Measurements from ENCODE around the gene CPNE5.

- no peak for TF ChIP-seq EZH2phosphoT487 (IDR thresholded peaks at IDR 0.05; ENCODE audit: low read depth)
- TF ChIP-seq CTCF (IDR thresholded peaks at IDR 0.05; ENCODE audit: low read depth, low read length) = peak; percentile 93
These were observed 11.9 kb upstream of the CPNE5 start for GRCh38 chr6:36851149-36851614.

Data from OCI-LY3 (cell line).